ENCODE results near the gene SMARCC1.

GRCh38 chr3:47652142-47652541 lies 129.6 kb downstream of the SMARCC1 start:
- no peak for TF ChIP-seq CTCF (IDR thresholded peaks at IDR 0.05)
- TF ChIP-seq POLR2A (IDR thresholded peaks at IDR 0.05), result no peak
